Amygdala (tissue), 56 donors: ENCODE results near the gene RNU1-1.
"Not testable (repeated sequence)": the region's sequence is repeated elsewhere in the genome, so short reads cannot be mapped to it uniquely, and the experiment has no call there.

Experiments used
- DNase-seq, 56 donors: peaks; one replicate each; lab custom pipeline; 2025; lab: John Stamatoyannopoulos, UW

Gene RNU1-1

DNA sequence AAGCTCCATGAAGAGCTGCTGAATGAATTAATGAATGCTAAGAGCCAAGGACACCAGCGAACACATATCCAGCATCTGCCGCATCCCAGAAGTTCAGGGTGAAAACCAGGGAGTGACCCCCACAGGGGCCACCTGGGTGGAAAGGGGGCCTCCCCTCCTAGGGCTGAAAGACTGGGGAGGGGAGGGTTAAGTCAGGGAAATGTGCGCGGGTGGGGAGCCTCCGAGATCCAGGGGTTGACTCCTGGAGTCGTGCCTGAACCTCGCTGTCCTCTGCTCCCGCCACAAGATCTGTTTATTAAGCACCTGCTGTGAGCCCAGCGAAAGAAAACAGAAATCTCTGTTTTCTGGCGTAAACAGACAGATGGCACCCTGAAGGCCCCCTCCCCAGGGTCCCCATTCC, 16.0 kb downstream of the RNU1-1 start:
- DNase-seq, result not testable (repeated sequence)

DNA sequence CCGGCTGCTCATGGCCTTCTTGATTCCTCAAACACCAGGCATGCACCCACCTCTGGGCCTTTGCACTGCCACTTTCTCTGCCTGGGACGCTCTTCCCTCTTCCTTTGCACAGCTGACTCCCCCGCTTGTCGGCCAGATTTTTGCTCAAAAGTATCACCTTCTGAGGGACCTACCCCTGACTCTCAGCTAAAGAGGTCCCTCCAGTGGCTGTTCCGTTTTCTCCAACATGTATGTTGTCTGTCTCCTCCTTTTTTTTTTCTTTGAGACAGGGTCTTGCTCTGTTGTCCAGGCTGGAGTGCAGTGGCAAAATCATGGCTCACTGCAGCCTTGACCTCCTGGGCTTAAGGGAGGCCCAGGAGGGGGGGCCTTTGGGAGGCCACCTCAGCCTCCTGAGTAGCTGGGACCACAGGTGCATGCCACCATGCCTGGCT, 16.6 kb downstream of the RNU1-1 start:
- DNase-seq, result not testable (repeated sequence)

DNA sequence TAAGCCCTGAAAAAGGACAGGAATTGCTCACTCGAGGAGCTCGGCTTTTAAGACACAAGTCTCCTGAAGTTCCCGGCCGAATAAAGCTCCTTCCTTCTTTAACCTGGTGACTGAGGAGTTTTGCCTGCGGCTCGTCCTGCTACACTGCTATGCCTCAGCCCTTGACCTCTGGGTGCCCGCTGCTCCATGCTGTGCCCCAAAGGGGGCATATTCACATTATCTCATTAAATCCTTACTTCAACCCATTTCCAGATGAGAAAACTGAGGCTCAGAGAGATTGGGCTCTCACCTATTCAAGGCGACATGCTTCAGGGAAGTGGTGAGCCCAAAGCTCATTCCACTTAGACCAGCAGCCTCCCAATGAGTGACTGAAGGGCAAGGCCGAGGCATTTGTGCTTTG, 20.4 kb downstream of the RNU1-1 start:
- DNase-seq, result not testable (repeated sequence)

DNA sequence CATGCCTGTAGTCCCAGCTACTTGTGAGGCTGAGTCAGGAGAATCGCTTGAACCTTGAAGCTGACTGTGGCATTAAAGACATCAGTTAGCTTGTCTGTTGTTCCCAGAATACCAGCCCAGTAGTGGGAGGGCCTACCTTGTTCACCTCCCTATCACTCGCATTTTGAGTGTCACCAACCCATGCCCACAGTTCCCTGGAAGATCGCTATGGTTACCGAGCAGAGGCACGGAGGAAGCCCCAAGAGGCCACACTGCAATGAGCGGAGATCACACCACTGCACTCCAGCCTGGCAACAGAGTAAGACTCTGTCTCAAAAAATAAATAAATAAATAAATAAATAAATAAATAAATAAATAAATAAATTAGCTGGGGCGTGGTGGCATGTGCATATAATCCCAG, 21.1 kb downstream of the RNU1-1 start:
- peak in 1 of 56 donors; percentile 3 for DNase-seq

DNA sequence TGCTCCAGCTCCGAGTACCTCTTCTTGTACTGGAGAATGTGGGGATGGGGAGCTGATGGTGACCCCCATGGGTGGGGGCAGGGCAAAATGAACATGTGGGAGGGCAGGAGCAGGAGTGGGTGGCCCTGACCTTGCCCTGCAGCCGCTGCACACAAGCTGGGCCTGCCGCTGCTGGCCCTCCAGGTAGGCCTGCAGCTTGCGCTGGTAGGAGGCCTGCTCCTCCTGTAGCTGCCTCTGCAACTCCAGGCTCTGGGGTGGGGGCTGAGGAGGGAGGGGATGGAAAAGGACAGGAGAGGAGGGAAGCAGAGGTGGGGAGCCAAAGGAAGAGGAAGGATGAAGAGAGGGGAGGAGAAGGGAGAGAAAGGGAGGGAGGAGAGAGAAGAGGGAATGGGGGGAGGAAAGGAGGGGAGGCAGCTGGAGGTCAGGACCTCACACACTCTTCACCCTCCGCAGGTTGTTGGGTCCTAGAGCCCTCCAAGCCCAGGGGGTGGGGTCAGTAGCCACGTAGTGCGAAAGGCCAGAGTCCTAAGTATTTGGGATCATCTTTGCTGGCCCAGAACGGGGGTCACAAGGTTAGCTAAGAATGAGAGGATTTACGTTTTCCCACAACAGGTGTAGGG, 22.9 kb downstream of the RNU1-1 start:
- DNase-seq, result no peak

DNA sequence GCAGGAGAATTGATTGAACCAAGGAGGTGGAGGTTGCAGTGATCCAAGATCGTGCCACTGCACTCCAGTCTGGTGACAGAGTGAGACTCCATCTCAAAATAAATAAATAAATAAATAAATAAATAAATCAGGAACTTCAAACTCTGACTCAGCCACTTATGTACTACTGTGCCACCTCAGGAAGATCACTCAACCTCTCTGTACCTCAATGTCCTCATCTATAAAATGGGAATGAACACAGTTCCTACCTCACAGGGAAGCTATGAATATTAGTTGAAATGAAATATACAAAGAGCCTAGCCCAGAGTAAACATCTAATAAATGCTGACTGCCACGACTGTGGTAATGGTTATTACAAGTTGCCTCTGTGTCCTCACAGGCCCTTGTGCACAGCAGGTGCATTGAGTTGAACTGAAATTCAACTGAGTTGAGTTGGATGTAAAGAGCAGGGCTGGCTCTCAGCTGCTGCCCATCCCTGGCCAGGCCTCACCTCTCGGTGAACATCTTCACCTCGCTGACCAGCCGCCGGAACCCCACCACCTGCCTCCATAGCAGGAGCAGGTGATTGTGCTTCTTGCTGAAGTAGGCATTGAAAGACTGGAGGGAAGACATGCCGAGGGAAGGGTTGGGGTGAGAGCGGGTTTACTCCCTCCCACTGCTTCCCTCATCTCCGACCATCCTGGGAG, 24.7 kb downstream of the RNU1-1 start:
- not testable (repeated sequence) for DNase-seq

DNA sequence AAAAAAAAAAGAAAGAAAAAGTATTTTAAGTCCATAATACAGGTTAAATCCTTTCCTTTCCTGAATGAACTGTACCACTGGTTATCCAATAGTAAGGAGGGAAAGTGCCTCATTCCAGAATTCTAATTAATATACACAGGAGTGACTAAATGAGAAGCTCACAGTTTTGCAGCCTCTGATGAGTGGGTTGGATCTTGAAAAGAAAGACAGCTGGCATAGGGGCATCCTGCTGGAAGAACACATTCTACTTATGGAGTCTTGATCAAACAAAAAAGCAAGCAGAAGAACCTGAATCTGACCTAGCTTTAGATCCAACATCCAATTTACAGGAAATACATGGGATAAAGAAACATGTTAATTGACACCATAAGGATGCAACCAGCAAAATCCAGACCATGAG, 27.1 kb downstream of the RNU1-1 start:
- DNase-seq, result not testable (repeated sequence)

DNA sequence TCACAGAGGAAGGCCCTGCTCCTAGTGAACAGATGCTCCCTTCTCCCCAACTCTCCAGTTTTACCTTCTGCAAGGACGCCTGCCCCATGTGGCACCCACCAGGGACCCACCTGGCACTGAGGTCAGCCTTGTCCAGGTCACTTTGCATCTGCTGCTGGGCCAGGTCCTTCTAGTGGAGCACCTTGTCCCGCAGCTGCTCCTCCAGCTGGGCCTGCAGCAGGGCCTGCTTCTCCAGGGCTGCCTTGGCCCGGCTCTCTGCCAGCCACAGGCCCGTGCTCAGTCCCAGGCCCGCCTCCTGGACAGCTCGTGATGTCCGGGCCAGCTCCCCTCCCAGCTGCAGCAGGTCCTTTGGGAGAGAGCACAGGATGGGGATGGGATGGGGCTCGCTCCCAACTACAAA, 27.8 kb downstream of the RNU1-1 start:
- not testable (repeated sequence) for DNase-seq

DNA sequence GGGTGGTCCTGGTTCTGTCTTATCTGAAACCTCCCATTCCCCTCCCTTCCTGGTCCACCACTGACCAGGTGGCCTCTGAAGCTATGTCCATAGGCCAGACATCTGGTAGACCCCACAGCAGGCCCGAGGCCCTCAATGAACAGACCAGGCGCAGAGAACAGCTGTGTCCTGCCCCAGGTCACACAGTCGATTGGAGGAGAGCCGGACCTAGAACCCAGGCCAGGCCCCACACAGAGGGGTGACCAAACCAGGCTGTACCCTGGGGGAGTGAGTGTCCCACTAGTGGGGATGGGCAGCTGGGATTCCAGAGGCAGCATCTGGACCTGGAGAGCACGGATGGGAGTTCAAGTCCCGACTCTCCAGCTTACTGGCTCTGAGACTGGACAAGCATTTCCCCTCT, 29.2 kb downstream of the RNU1-1 start:
- no peak for DNase-seq

DNA sequence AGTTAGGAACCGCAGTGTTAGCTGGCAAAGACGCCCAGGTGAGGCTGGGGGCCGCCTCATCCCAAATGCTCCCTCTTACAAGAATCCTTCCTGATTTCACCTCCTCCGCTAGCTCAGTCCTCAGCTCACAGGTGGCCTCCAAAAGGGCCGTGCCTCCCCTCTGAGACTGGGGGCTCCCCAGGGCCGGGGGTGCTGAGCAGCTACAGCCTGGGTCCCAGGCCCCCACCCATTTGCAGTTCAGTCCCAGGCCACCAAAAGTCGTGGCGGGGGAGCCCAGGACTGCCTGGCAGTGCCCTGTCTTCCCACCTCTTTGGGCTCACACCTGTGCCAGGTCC, 29.6 kb downstream of the RNU1-1 start:
- DNase-seq, result no peak

DNA sequence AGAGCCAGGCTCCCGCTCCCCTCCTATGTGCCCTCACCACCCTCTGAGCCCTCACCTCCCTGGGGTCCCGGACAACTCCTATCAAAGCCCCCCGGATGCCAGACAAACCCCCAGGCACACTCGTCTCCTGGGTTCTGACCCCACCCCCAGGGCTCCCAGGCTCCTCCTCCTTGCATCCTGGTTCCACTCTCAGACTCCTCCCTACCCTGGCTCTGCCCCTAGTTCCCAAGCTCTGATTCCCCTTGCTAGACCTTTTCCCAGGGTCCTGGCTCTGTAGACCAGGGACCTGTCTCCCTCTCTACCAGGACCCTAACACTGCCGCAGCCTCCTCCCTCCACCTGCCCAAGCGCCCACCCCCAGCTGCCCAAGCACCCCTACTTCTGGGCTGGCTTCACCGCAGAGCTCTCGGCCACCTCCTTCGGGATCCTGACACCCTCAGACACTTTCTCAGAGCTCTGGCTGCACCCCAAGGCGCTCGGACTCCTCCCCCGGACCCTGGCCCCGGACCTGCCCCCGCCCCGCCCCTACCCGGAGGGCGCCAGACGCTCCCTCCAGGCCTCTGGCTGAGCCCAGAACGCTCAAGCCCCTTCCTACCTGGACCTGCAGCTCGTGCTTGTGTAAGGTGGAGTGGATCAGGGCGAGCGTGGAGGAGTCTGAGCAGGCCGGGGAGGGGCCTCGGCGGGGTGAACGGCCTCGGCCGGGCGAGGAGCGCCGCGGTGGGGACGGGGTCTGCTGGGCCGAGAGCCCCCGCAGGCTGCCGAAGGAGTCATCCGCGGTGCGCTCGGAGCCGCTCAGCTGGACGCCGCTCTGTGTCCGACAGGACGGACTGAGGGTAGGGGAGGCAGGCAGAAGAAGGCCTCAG, 30.2 kb downstream of the RNU1-1 start:
- not testable (repeated sequence) for DNase-seq

DNA sequence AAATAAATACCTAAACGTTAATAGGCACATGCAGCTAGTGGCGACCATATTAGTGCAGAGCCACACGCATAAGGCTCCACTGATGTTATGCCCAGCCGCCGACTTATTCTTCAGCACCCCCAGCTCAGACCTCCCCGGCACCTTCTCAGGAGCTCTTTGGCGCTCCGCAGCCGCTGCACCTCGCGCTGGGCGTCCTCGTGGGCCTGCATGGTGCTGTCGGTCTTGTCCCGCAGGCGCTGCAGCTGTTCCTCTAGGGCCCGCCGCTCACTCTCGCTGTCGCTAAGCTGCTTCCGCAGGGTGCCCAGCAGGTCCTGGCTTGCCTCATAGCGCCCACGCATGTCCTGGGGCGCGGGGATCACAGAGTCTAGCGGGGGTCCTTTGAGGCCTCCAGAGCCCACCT, 30.9 kb downstream of the RNU1-1 start:
- DNase-seq, result not testable (repeated sequence)

DNA sequence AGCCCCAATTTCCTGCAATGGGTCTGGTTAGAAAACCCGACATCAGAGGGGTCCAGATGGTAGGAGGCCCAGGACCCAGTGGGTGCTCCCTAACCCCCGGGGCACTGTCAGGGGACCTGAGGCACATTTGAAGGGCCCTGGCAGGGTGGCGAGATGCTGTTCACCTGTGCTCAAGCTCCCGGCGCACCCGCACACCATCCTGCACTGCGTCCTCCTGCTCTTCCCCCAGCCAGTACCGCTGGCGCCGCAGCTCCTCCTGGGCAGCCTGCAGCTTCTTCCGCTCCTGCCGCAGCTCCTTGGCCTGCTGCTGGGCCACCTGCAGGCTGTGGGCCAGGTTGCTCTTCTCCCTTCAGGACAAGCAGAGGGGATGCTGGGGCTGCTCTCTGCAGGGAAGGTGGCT, 36.0 kb downstream of the RNU1-1 start:
- DNase-seq, result no peak

DNA sequence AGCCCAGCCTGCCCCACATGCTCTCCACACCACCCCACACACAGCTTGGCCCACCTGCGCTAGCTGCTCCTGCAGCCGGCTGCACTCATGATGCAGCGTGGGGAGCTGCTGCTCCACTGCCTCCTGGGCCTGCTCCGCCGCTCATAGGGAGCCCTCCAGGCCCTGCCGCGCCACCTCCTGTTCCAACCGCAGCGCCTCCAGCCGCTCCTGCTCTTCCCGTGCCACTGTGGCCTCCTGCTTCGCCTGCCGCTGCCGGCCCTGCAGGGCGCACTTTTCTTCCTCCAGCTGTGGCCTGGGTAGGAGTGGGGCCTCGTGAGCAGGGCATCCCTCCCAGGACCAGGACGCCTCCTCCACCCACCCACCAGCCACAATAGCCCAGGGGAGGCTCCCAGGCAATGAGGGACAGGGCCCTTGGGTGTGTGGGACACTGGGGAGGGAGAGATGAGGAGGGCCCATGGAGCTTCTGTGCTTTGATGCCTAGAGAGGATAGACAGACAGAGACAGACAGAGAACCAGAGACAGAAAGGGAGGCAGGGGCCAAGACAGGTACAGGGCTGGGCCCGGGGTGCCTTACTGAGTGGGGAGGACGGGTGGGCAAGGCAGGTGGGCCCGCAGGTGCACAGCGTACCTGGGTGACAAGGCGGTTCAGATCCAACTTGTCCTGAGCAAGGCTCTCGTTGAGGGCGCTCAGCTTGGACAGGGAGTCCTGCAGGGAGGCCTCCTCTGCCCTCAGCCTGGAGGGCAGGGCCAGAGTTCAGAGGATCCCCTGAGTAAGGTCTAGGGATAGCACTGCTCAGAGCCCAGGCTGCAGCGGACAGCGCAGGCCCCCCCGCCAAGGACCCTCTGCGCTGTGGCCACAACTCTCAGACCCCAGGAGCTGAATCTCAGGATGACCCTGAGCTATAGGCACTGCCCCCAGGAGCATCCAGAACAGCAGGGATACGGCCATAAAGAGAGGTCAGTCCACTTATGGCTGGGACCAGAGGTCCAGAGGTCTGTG, 38.0 kb downstream of the RNU1-1 start:
- DNase-seq, result not testable (repeated sequence)

DNA sequence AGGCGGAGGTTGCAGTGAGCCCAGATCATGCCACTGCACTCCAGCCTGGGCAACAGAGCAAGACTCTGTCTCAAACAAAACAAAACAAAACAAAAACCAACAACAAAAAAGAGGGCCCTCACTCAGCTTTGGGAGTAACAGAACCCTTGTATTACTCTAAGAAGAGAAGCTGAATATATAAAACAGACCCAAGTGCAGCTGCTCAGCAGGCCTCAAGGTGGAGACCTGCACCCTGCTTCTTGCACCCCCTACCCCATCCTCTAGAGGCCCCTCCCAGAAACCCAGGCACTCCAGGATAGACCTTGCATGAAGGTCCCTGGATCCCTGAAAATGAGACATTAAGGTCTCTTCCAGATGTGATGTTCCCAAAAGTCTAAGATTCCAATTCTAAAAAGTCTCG, 39.2 kb downstream of the RNU1-1 start:
- not testable (repeated sequence) for DNase-seq

DNA sequence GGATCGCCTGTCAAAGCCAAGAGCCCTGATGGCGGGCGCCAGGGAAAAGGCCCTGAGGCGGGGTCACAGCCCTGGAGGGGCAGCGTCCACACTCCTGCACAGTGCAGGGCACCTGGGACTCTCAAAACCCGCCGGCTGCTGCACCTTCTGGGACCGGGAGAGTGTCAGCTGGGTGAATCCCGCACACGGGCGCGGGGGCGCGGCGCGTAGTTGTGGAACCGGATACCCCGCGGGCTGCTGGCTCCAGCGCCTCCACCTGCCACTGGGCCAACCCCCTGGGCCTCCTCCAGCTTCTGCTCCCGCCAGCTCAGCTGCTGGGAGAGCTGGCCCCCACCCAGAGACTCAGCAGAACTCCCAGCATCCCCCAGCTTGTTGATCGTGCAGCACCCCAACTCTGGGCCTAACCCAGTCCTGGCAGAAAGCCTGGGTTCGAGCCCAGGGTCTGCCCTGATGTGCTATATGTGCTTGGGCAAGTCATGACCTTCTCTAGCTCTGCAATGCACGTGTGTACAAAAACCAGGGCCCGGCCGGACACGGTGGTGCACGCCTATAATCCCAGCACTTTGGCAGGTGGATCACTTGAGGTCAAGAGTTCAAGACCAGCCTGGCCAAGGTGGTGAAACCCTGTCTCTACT, 39.8 kb downstream of the RNU1-1 start:
- DNase-seq, result no peak

DNA sequence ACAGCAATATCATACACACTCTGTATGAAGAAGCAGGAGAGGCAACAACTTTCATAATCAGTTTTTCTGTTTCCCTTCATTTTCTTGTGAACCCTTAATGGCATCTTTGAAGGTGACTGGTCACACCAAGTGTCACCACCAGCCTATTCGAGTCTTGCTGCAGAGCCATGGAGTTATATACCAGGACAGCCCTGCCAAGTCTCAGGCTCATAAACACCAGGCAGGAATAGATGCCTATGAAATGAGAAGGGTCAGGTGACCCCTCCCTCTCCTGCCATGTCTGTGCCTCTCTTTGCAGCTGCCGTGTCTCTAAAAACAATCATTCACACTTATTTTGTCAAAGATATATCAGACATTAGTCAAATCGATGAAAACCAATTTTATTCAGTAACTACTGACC, 45.5 kb downstream of the RNU1-1 start:
- no peak for DNase-seq

DNA sequence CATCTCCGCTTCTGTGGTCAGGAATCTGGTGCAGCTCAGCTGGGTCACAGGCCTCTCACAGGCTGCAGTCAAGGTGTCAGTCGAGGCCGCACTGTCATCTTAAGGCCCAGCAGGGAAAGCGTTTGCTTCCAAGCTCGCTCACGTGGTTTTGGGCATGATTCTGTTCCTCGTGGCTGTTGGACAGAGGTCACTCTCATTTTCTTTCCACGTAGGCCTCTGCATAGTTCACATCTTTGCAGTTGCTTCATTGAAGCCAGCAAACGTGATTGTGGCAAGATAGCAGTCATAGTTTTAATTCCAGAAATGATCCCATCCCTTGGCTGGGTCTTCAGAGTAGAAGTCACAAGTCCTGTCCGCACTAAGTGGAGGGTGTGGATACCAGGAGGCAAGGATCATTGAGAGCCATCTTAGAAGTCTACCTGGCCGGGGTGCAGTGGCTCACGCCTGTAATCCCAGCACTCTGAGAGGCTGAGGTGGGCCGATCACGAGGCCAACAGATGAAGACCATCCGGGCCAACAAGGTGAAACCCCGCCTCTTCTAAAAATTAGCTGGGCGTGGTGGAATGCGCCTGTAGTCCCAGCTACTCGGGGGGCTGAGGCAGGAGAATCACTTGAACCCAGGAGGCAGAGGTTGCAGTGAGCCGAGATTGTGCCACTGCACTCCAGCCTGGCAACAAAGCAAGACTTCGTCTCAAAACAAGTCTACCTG, 49.0 kb downstream of the RNU1-1 start:
- DNase-seq, result no peak
